CD14-positive monocyte (primary cell): ENCODE results near the gene CEACAM1. TPM values are rescaled to one million over a fixed set of nuclear protein-coding genes. Genes with fewer than 3 reads are reported as not detected.

Source experiments
- DNase-seq, 3 donors: peaks; one replicate each; pipeline ENCODE4 v3.0.0-alpha.2; 2011 to 2022
- H2AFZ ChIP-seq: 2 replicates; pipeline ENCODE4 v1.6.0; 2012; ENCODE audit warnings: mild to moderate bottlenecking, low read depth, low read length, inconsistent platforms; ENCODE audit not compliant: insufficient read depth, poor library complexity, severe bottlenecking
- H3K27ac ChIP-seq, 2 donors: 1 replicate in 1 of 2; 2 replicates in 1 of 2; pipeline ENCODE4 v1.5.1; 2012 to 2013; ENCODE audit warnings: low read length in 2 of 2, control low read depth in 1 of 2, inconsistent platforms in 1 of 2, low read depth in 1 of 2, mild to moderate bottlenecking in 1 of 2
- H3K27me3 ChIP-seq, 2 donors: one replicate each; pipeline versions ENCODE4 v1.6.0 to v1.6.1; 2011 to 2013; ENCODE audit warnings: low read length in 2 of 2; ENCODE audit not compliant: control insufficient read depth in 2 of 2, insufficient read depth in 2 of 2
- H3K36me3 ChIP-seq, 2 donors: replicated peaks in 1 of 2; 1 replicate in 1 of 2; 2 replicates in 1 of 2; pipeline versions ENCODE4 v1.5.1 to v1.6.1; 2012 to 2013; ENCODE audit warnings: low read length in 2 of 2, control low read depth in 1 of 2, inconsistent platforms in 1 of 2, mild to moderate bottlenecking in 1 of 2; ENCODE audit not compliant: insufficient read depth in 2 of 2, control insufficient read depth in 1 of 2
- H3K4me1 ChIP-seq, 2 donors: 1 replicate in 1 of 2; 2 replicates in 1 of 2; pipeline versions ENCODE4 v1.5.1 to v1.6.1; 2012 to 2013; ENCODE audit warnings: low read length in 2 of 2, control low read depth in 1 of 2, inconsistent platforms in 1 of 2, mild to moderate bottlenecking in 1 of 2, moderate library complexity in 1 of 2; ENCODE audit not compliant: insufficient read depth in 2 of 2, control insufficient read depth in 1 of 2
- H3K4me2 ChIP-seq: replicated peaks from 2 replicates; pipeline ENCODE3; 2012; ENCODE audit warnings: low read length, moderate library complexity, mild to moderate bottlenecking; ENCODE audit not compliant: poor library complexity, severe bottlenecking; ENCODE audit errors: extremely low read depth
- H3K4me3 ChIP-seq, 3 experiments: fragments of 200-600 bp in 1 of 3; sonication (generic) in 1 of 3; replicated peaks in 1 of 3; 1 replicate in 2 of 3; 2 replicates in 1 of 3; pipeline ENCODE4 v1.5.1; 2011 to 2013; ENCODE audit warnings: low read length in 3 of 3, mild to moderate bottlenecking in 3 of 3, control low read depth in 2 of 3, low read depth in 2 of 3, inconsistent platforms in 1 of 3, moderate library complexity in 1 of 3
- H3K79me2 ChIP-seq: 2 replicates; pipeline ENCODE4 v1.6.0; 2012; ENCODE audit warnings: mild to moderate bottlenecking, control low read depth, inconsistent platforms, low read length, moderate library complexity; ENCODE audit not compliant: insufficient read depth
- H3K9ac ChIP-seq: 2 replicates; pipeline ENCODE4 v1.6.0; 2017; ENCODE audit warnings: low read length, mild to moderate bottlenecking; ENCODE audit not compliant: insufficient read depth, poor library complexity, severe bottlenecking
- H3K9me3 ChIP-seq, 2 donors: replicated peaks in 1 of 2; 1 replicate in 1 of 2; 2 replicates in 1 of 2; pipeline versions ENCODE4 v1.5.1 to v1.6.1; 2012 to 2013; ENCODE audit warnings: low read length in 2 of 2, control low read depth in 1 of 2; ENCODE audit not compliant: control insufficient read depth in 1 of 2, insufficient read depth in 1 of 2
- H4K20me1 ChIP-seq: 2 replicates; pipeline ENCODE4 v1.6.0; 2012; ENCODE audit warnings: mild to moderate bottlenecking, low read length, control low read depth, moderate library complexity; ENCODE audit not compliant: insufficient read depth
- H3K27ac Mint-ChIP-seq, 7 donors: one replicate each; pipeline ENCODE4 v1.8.0; 2020; ENCODE audit warnings: mild to moderate bottlenecking in 7 of 7, mixed read lengths in 7 of 7, moderate library complexity in 6 of 7, inconsistent platforms in 2 of 7
- H3K27me3 Mint-ChIP-seq, 3 donors: one replicate each; pipeline ENCODE4 v1.8.0; 2021 to 2022; ENCODE audit warnings: low read depth in 3 of 3, mild to moderate bottlenecking in 3 of 3, mixed read lengths in 3 of 3, moderate library complexity in 3 of 3, inconsistent platforms in 1 of 3
- H3K36me3 Mint-ChIP-seq, 2 donors: one replicate each; pipeline ENCODE4 v1.8.0; 2020; ENCODE audit warnings: mixed read lengths in 2 of 2, inconsistent platforms in 1 of 2, mild to moderate bottlenecking in 1 of 2
- H3K4me1 Mint-ChIP-seq: one replicate; pipeline ENCODE4 v1.8.0; 2020; ENCODE audit warnings: mild to moderate bottlenecking, mixed read lengths
- H3K4me3 Mint-ChIP-seq, 2 donors: one replicate each; pipeline ENCODE4 v1.8.0; 2020; ENCODE audit warnings: mild to moderate bottlenecking in 2 of 2, mixed read lengths in 2 of 2, moderate library complexity in 1 of 2
- H3K9me3 Mint-ChIP-seq, 7 donors: one replicate each; pipeline ENCODE4 v1.8.0; 2020 to 2022; ENCODE audit warnings: mixed read lengths in 7 of 7, mild to moderate bottlenecking in 6 of 7, moderate library complexity in 6 of 7, inconsistent platforms in 2 of 7
- CTCF ChIP-seq: fragments of 200-600 bp; IDR thresholded peaks from one replicate; pipeline ENCODE4 v1.8.0; 2022; ENCODE audit warnings: antibody characterized with exemption, mild to moderate bottlenecking
- WGBS: methylation state at CpG from one replicate; pipeline ENCODE4 v1.1.5; 2013; ENCODE audit warnings: missing lambda C conversion rate; ENCODE audit not compliant: insufficient coverage; 5-methylcytosine and 5-hydroxymethylcytosine counted together
- intact Hi-C, 2 donors: fragments of 100-400 bp; cut with micrococcal nuclease; formaldehyde crosslinking; loops; one replicate each; pipeline versions ENCODE4 v1.15.0 to v1.15.1; 2023
- polyA plus RNA-seq, 3 donors: library from polyadenylated mRNA; depleted of rRNA in 1 of 3; unstranded in 2 of 3; stranded (reverse) in 1 of 3; fragments of 300-500 nt in 2 of 3; fragments of >200 nt in 1 of 3; fragmentation: Illumina TruSeq in 2 of 3; gene quantifications; 1 replicate in 2 of 3; 2 replicates in 1 of 3; pipeline ENCODE4 v1.2.3, GENCODE V29; 2012 to 2021

CEACAM1 gene
- polyA plus RNA-seq, 3 donors: 0.09 to 0.40 (median 0.22) TPM

GRCh38 chr19:42571116-42571515, 42.8 kb upstream of the CEACAM1 start:
- H3K79me2 ChIP-seq: no peaks in the 10 kb centered on the region
- no peak overlapping the region for H3K9ac ChIP-seq
- no peaks in the 10 kb centered on the region for H3K36me3 ChIP-seq
- H4K20me1 ChIP-seq: no peaks in the 10 kb centered on the region
- H3K4me1 Mint-ChIP-seq: peaks cover 57% of the 10 kb centered on the region
- no peak for DNase-seq
- intact Hi-C loops: no loop called here
- H3K27ac Mint-ChIP-seq: peak overlapping the region in 4 of 7 donors; percentile 7 to 54 (median 46)
- H3K36me3 Mint-ChIP-seq: no peaks in the 10 kb centered on the region
- H3K9me3 Mint-ChIP-seq: no peaks in the 10 kb centered on the region
- WGBS: 42% methylated on average over 2 of the region's 2 CpGs
- no peak overlapping the region for H2AFZ ChIP-seq
- no peaks in the 10 kb centered on the region for H3K9me3 ChIP-seq
- H3K4me2 ChIP-seq: no peak overlapping the region
- no peak overlapping the region for H3K4me3 Mint-ChIP-seq
- no peak for TF ChIP-seq CTCF
- peaks cover 0 to 3% (median 1%) of the 10 kb centered on the region in 3 donors for H3K27me3 Mint-ChIP-seq
- no peaks in the 10 kb centered on the region for H3K27me3 ChIP-seq
- H3K27ac ChIP-seq: no peak overlapping the region
- peaks cover 34 to 45% of the 10 kb centered on the region in 2 donors for H3K4me1 ChIP-seq
- H3K4me3 ChIP-seq: no peak overlapping the region

GRCh38 chr19:42569193-42569592, 40.9 kb upstream of the CEACAM1 start:
- Histone ChIP-seq H3K4me3 (no peak overlapping the region), H3K79me2 (no peaks in the 10 kb centered on the region), H3K27ac (no peak overlapping the region), H3K36me3 (no peaks in the 10 kb centered on the region), H3K4me2 (no peak overlapping the region), H2AFZ (no peak overlapping the region), H3K27me3 (no peaks in the 10 kb centered on the region), H3K4me1 (peaks cover 45 to 54% of the 10 kb centered on the region in 2 donors), H3K9me3 (no peaks in the 10 kb centered on the region), H3K9ac (no peak overlapping the region), H4K20me1 (no peaks in the 10 kb centered on the region)
- intact Hi-C loops: loop anchor here in 1 of 2 donors (10.0 kb wide), 1 partner anchor 1996 kb away; no protein-coding TSS in a partner anchor
- no peak for TF ChIP-seq CTCF
- H3K27ac Mint-ChIP-seq: no peak overlapping the region
- H3K27me3 Mint-ChIP-seq: peaks cover 0 to 4% (median 2%) of the 10 kb centered on the region in 3 donors
- H3K36me3 Mint-ChIP-seq: no peaks in the 10 kb centered on the region
- no peak overlapping the region for H3K4me3 Mint-ChIP-seq
- H3K4me1 Mint-ChIP-seq: peaks cover 65% of the 10 kb centered on the region
- DNase-seq: no peak
- no CpG with 5 or more reads among the region's 2 CpGs for WGBS
- H3K9me3 Mint-ChIP-seq: no peaks in the 10 kb centered on the region
